Dedifferentiated amniotic fluid mesenchymal stem cell (primary cell): ENCODE data around the gene TEP1.
"Not testable (repeated sequence)": the region's sequence is repeated elsewhere in the genome, so short reads cannot be mapped to it uniquely, and the experiment has no call there.

Experiments used
- DNase-seq: peaks from one replicate; pipeline ENCODE4 v3.0.0-alpha.2; 2016; ENCODE audit errors: extremely low spot score

TEP1 gene

DNA sequence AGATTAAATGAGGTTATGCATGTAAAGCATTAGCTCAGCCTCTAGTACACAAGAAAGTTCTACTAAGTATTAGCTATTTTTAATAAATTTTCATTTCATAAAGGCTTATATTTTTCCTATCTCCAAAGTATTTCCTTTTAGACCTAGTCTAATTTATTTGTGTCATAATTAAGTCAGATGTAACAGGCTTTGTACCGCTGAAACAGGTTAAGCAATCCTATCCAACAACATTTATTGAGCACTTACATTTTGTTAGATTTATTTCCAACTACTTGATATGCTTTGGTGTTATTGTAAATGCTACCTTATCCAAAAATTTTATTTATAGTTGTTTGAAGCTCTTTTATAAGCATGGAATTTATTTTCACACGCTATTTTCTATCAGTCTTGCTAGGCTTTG lies 71.7 kb downstream of the TEP1 start:
- DNase-seq = no peak

DNA sequence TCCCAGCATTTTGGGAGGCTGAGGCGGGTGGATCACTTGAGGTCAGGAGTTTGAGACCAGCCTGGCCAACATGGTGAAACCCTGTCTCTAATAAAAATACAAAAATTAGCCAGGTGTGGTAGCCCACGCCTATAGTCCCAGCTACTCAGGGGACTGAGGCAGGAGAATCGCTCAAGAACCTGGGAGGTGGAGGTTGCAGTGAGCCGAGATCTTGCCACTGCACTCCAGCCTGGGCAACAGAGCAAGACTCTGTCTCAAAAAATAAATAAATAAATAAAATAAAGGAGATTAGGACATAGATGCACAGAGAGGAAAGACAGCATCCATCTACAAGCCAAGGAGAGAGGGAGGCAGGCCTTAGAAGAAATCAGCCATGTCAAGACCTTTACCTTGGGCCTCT lies 72.3 kb downstream of the TEP1 start:
- DNase-seq = not testable (repeated sequence)

DNA sequence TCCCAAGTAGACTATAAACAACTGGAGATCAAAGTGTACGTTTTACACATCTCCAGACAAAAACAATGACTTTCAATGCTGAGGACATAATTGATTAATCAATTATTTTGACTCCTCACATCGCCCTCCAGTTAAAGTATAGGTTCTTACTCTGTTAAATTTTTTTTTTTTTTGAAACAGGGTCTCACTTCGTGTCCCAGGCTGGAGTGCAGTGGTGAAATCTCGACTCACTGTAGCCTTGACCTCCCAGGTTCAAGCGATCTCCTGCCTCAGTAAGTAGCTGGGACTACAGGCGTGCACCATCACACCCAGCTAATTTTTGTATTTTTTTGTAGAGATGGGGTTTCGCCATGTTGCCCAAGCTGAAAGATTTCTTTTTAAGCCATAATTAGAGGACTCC lies 79.3 kb downstream of the TEP1 start:
- no peak for DNase-seq

DNA sequence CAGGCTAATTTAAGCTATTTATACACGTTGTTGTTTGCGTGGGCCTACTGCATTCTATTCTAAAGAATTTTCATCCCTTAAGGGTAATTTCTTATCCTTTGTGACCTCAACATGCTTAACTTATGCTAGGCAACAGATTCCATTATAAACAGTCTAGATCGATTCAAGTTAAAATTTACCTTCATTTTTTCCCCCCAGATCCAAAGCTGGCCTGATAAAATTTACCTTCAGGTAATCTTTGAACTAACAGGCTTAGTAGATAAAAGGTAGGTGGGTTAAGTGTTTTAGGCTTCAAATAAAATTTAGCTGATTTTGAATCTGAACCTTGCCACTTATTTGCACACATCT lies 79.8 kb downstream of the TEP1 start:
- DNase-seq = no peak

- peak; percentile 74 for DNase-seq
Observed at GRCh38 chr14:20332788-20333493, 80.4 kb downstream of the TEP1 start, which contains the start of gene CCNB1IP1. TSS of gene CCNB1IP1 (minus strand) at chr14:20333279. CDS start at chr14:20316523, 16,756 bp downstream.

DNA sequence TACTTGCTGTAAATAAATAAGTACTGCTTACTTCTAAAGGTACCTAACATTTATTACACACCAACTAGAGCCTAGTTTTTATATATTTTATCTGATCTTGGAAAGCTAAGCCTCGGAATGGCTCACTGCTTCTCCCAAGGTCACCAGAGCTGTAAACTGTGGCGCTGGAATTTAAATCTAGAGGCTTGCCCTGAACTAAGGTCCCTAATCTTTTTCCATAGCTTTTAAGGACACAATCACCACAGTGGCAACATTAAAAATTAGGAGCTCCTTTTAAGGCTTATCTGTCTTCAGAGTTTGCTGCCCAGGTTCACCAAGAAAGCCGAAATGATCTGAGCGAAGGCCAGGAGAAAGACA lies 80.9 kb downstream of the TEP1 start:
- no peak for DNase-seq

- no peak for DNase-seq
Observed at GRCh38 chr14:20331053-20331613, 82.2 kb downstream of the TEP1 start.

- DNase-seq = no peak
Observed at GRCh38 chr14:20329355-20329754, 83.9 kb downstream of the TEP1 start.

DNA sequence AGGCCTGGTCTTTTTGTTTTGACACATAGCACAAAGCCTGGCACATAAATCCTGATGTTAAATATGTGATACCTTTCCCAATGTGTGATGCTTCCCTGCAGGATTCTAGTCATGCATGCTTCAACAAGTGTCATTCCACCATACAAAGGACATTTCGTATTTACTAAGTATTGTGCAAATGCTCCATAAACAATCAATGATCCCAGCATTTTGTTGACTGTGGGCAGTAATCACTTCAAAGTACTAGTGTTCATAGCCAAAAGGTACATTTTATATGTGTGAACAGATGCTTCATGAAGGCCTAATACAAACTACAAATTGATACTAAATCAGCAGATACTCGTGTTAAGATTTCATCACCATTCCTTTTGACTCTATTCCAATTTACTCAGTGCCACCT lies 84.6 kb downstream of the TEP1 start:
- DNase-seq = no peak

- DNase-seq = peak; percentile 59
Observed at GRCh38 chr14:20327005-20327869, 86.1 kb downstream of the TEP1 start.

GRCh38 chr14:20317720-20318119 lies 95.6 kb downstream of the TEP1 start:
- DNase-seq = no peak
